ENCODE results near the gene URM1. TPM values are rescaled to one million over a fixed set of nuclear protein-coding genes. Genes with fewer than 3 reads are reported as not detected.
A peak's percentile ranks its signal among the peaks of the same experiment; 100 is the strongest.
"Not testable (repeated sequence)": the region's sequence is repeated elsewhere in the genome, so short reads cannot be mapped to it uniquely, and the experiment has no call there.

URM1 gene
- total RNA-seq, 1 experiment from 2014 or later = 77.5 TPM

GRCh38 chr9:128405077-128405779 lies 34.1 kb downstream of the URM1 start:
- Histone ChIP-seq H3K27me3 (peaks cover 4% of the 10 kb centered on the region; the same call in 1 of the 2 replicates), H3K36me3 (no peaks in the 10 kb centered on the region), H3K4me3 (no peak overlapping the region), H3K4me1 (peaks cover 11% of the 10 kb centered on the region), H3K9me3 (replicated peaks) (no peaks in the 10 kb centered on the region), H3K27ac (no peak overlapping the region)
- no peak for DNase-seq

- Histone ChIP-seq H3K4me3 (no peak overlapping the region), H3K9me3 (replicated peaks) (no peaks in the 10 kb centered on the region), H3K36me3 (no peaks in the 10 kb centered on the region), H3K4me1 (peaks cover 11% of the 10 kb centered on the region), H3K27me3 (peaks cover 4% of the 10 kb centered on the region; the same call in 1 of the 2 replicates), H3K27ac (no peak overlapping the region)
- DNase-seq = no peak
These were observed 34.6 kb downstream of the URM1 start for GRCh38 chr9:128405780-128406171.

GRCh38 chr9:128406848-128407391 lies 35.7 kb downstream of the URM1 start:
- Histone ChIP-seq H3K9me3 (replicated peaks) (no peaks in the 10 kb centered on the region), H3K27me3 (peaks cover 4% of the 10 kb centered on the region; the same call in 1 of the 2 replicates), H3K27ac (peak overlapping the region; percentile 11; the same call in 1 of the 2 replicates), H3K36me3 (no peaks in the 10 kb centered on the region), H3K4me3 (no peak overlapping the region), H3K4me1 (peaks cover 20% of the 10 kb centered on the region)
- peak; percentile 73 to 80 for DNase-seq

GRCh38 chr9:128408963-128409431 lies 37.8 kb downstream of the URM1 start:
- Histone ChIP-seq H3K27ac (no peak overlapping the region), H3K4me3 (no peak overlapping the region), H3K4me1 (peaks cover 20% of the 10 kb centered on the region), H3K27me3 (peaks cover 4% of the 10 kb centered on the region; the same call in 1 of the 2 replicates), H3K36me3 (no peaks in the 10 kb centered on the region), H3K9me3 (replicated peaks) (no peaks in the 10 kb centered on the region)
- DNase-seq = no peak

GRCh38 chr9:128409450-128409849 lies 38.3 kb downstream of the URM1 start:
- DNase-seq = no peak
- H3K27ac ChIP-seq = no peak overlapping the region
- H3K9me3 ChIP-seq (replicated peaks) = no peaks in the 10 kb centered on the region
- no peaks in the 10 kb centered on the region for H3K36me3 ChIP-seq
- H3K4me1 ChIP-seq = peaks cover 20% of the 10 kb centered on the region
- H3K4me3 ChIP-seq = no peak overlapping the region
- H3K27me3 ChIP-seq = peaks cover 4% of the 10 kb centered on the region; the same call in 1 of the 2 replicates

GRCh38 chr9:128409978-128410377 lies 38.8 kb downstream of the URM1 start:
- Histone ChIP-seq H3K4me1 (peaks cover 20% of the 10 kb centered on the region), H3K9me3 (replicated peaks) (no peaks in the 10 kb centered on the region), H3K36me3 (no peaks in the 10 kb centered on the region), H3K27ac (no peak overlapping the region), H3K27me3 (peaks cover 4% of the 10 kb centered on the region; the same call in 1 of the 2 replicates), H3K4me3 (no peak overlapping the region)
- DNase-seq = peak in 1 of 2 experiments; percentile 42

GRCh38 chr9:128411364-128412119 lies 40.4 kb downstream of the URM1 start:
- DNase-seq = peak; percentile 61 to 76
- Histone ChIP-seq H3K4me1 (peaks cover 24% of the 10 kb centered on the region), H3K27me3 (peaks cover 4% of the 10 kb centered on the region; the same call in 1 of the 2 replicates), H3K9me3 (replicated peaks) (no peaks in the 10 kb centered on the region), H3K27ac (no peak overlapping the region), H3K36me3 (no peaks in the 10 kb centered on the region), H3K4me3 (no peak overlapping the region)

GRCh38 chr9:128412120-128412790 lies 41.1 kb downstream of the URM1 start:
- DNase-seq = peak; percentile 80 to 90
- H3K4me1 ChIP-seq = peaks cover 20% of the 10 kb centered on the region
- H3K9me3 ChIP-seq (replicated peaks) = no peaks in the 10 kb centered on the region
- H3K27me3 ChIP-seq = peaks cover 4% of the 10 kb centered on the region; the same call in 1 of the 2 replicates
- no peak overlapping the region for H3K4me3 ChIP-seq
- H3K27ac ChIP-seq = no peak overlapping the region
- no peaks in the 10 kb centered on the region for H3K36me3 ChIP-seq

GRCh38 chr9:128413728-128414127 lies 42.6 kb downstream of the URM1 start:
- not testable (repeated sequence) for H3K36me3 ChIP-seq; DNase-seq; H3K9me3 ChIP-seq (replicated peaks); H3K27ac ChIP-seq; H3K4me3 ChIP-seq; H3K27me3 ChIP-seq
- peaks cover 18% of the 10 kb centered on the region for H3K4me1 ChIP-seq

- Histone ChIP-seq H3K36me3 (no peaks in the 10 kb centered on the region), H3K27ac (no peak overlapping the region), H3K9me3 (replicated peaks) (no peaks in the 10 kb centered on the region), H3K4me3 (no peak overlapping the region), H3K27me3 (no peaks in the 10 kb centered on the region; the same call in 1 of the 2 replicates), H3K4me1 (peaks cover 21% of the 10 kb centered on the region)
- no peak for DNase-seq
These were observed 43.3 kb downstream of the URM1 start for GRCh38 chr9:128414461-128414860.

- no peaks in the 10 kb centered on the region for H3K36me3 ChIP-seq
- H3K4me1 ChIP-seq = peaks cover 21% of the 10 kb centered on the region
- H3K27ac ChIP-seq = no peak overlapping the region
- H3K9me3 ChIP-seq (replicated peaks) = no peaks in the 10 kb centered on the region
- no peak overlapping the region for H3K4me3 ChIP-seq
- no peaks in the 10 kb centered on the region for H3K27me3 ChIP-seq
- no peak for DNase-seq
These were observed 44.1 kb downstream of the URM1 start for GRCh38 chr9:128415281-128415680.

GRCh38 chr9:128416014-128416413 lies 44.8 kb downstream of the URM1 start:
- Histone ChIP-seq H3K4me3 (no peak overlapping the region), H3K27me3 (no peaks in the 10 kb centered on the region), H3K4me1 (peaks cover 19% of the 10 kb centered on the region), H3K27ac (peak overlapping the region; percentile 32), H3K36me3 (no peaks in the 10 kb centered on the region), H3K9me3 (replicated peaks) (no peaks in the 10 kb centered on the region)
- no peak for DNase-seq

- Histone ChIP-seq H3K9me3 (replicated peaks) (no peaks in the 10 kb centered on the region), H3K27ac (peak overlapping the region; percentile 32), H3K4me1 (peaks cover 15% of the 10 kb centered on the region), H3K4me3 (peak overlapping the region; percentile 9; the same call in 1 of the 2 replicates), H3K36me3 (no peaks in the 10 kb centered on the region), H3K27me3 (no peaks in the 10 kb centered on the region)
- peak in 1 of 2 experiments; percentile 61 for DNase-seq
These were observed 45.4 kb downstream of the URM1 start for GRCh38 chr9:128416432-128417019.

Measured in SJCRH30 (cell line).